Psoas muscle (tissue), 8 donors: ENCODE results near the gene ZBTB38. TPM values are rescaled to one million over a fixed set of nuclear protein-coding genes. Genes with fewer than 3 reads are reported as not detected.

Source experiments
- ATAC-seq, 4 donors: fragments of 200-7000 bp; cut with Tn5 transposase; one replicate each; pipeline ENCODE4 v1.9.1; 2020; ENCODE audit warnings: moderate library complexity in 3 of 4, mild to moderate bottlenecking in 2 of 4
- DNase-seq, 2 donors: peaks; one replicate each; pipeline ENCODE4 v3.0.0-alpha.2; 2020
- H3K27ac ChIP-seq: fragments of 200-600 bp; one replicate; pipeline ENCODE4 v1.8.0; 2022
- H3K27me3 ChIP-seq, 3 donors: fragments of 200-600 bp in 1 of 3; one replicate each; pipeline versions ENCODE4 v1.6.1 to v1.8.0; 2013 to 2022; ENCODE audit warnings: low read length in 2 of 3, mild to moderate bottlenecking in 2 of 3, moderate library complexity in 1 of 3; ENCODE audit not compliant: insufficient read depth in 3 of 3
- H3K36me3 ChIP-seq, 2 donors: fragments of 200-600 bp in 1 of 2; one replicate each; pipeline versions ENCODE4 v1.6.1 to v1.8.0; 2013 to 2022; ENCODE audit warnings: low read depth in 1 of 2, mild to moderate bottlenecking in 1 of 2, moderate library complexity in 1 of 2; ENCODE audit not compliant: insufficient read depth in 1 of 2
- H3K4me1 ChIP-seq: fragments of 200-600 bp; one replicate; pipeline ENCODE4 v1.8.0; 2022
- H3K4me3 ChIP-seq: fragments of 200-600 bp; one replicate; pipeline ENCODE4 v1.8.0; 2022; ENCODE audit warnings: mild to moderate bottlenecking
- H3K9me3 ChIP-seq: fragments of 200-600 bp; one replicate; pipeline ENCODE4 v1.8.0; 2022
- WGBS, 3 donors: extraction: QIAGEN DNeasy Blood & Tissue Kit; methylation state at CpG; one replicate each; pipeline versions ENCODE4 v1.1.6 to v1.1.7; 2013; 5-methylcytosine and 5-hydroxymethylcytosine counted together
- intact Hi-C, 2 donors: fragments of 100-400 bp; cut with DNase I; formaldehyde crosslinking; loops; one replicate each; pipeline versions ENCODE4 v1.11.0 to v1.14.2; 2022
- polyA plus RNA-seq, 3 donors: library from polyadenylated mRNA; stranded (reverse); fragments of 200-250 nt; gene quantifications; one replicate each; pipeline ENCODE4 v1.2.3, GENCODE V29; 2013
- total RNA-seq, 4 donors: library from RNA; stranded (reverse); fragmentation: NEBNext Ultra II Directional in 2 of 4; extraction: Animal tissue kit (Norgen Biotek cat#: 25700) in 2 of 4; gene quantifications; one replicate each; pipeline versions ENCODE4 v1.2.1 to v1.2.4, GENCODE V29; 2021 to 2023
- TF ChIP-seq, protein P1 (sequence below): fragments of 200-600 bp; IDR thresholded peaks from one replicate; pipeline ENCODE4 v1.8.0; 2022; ENCODE audit warnings: antibody characterized with exemption
- donor health status: healthy with polysubstance abuse.
- donor health status: DM: no; HTN: no; CAD: no; lungs with moderate emphysema.
- donor health status: Bipolar disorder and iron deficiency.
- donor health status: healthy.
- donor health status: DM: yes; HTN: yes; CAD: no.
- donor health status: DM: no; HTN: no; CAD: no.
- donor health status: DM: no; HTN: no; CAD: no.
- donor health status: DM: yes; HTN: yes; CAD: no.

Gene ZBTB38
- total and polyA plus RNA-seq, 7 donors: 24.2 to 212 (median 61.7) TPM

DNA sequence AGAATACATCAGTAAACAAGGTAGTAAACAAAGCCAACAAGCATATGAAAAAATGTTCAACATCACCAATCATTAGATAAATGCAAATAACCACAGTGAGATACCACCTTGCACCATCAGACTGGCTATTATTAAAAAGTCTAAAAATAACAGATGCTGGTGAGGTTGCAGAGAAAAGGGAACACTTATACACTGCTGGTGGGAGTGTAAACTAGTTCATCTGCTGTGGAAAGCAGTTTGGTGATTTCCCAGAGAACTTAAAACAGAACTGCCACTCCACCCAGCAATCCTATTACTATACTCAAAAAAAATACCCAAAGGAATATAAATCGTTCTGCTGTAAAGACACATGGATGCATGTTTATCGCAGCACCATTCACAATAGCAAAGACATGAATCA, 30.3 kb upstream of the ZBTB38 start:
- H3K4me1 ChIP-seq: no peaks in the 10 kb centered on the region
- DNase-seq (no peak), ATAC-seq (no peak)
- no peaks in the 10 kb centered on the region for H3K27me3 ChIP-seq
- intact Hi-C loops: no loop called here
- no peaks in the 10 kb centered on the region for H3K36me3 ChIP-seq
- H3K27ac ChIP-seq: no peak overlapping the region
- no peaks in the 10 kb centered on the region for H3K9me3 ChIP-seq
- 95 to 97% (median 95%) methylated on average over 2 of the region's 2 CpGs for WGBS, 3 donors
- H3K4me3 ChIP-seq: no peak overlapping the region
- TF ChIP-seq, protein P1, sequence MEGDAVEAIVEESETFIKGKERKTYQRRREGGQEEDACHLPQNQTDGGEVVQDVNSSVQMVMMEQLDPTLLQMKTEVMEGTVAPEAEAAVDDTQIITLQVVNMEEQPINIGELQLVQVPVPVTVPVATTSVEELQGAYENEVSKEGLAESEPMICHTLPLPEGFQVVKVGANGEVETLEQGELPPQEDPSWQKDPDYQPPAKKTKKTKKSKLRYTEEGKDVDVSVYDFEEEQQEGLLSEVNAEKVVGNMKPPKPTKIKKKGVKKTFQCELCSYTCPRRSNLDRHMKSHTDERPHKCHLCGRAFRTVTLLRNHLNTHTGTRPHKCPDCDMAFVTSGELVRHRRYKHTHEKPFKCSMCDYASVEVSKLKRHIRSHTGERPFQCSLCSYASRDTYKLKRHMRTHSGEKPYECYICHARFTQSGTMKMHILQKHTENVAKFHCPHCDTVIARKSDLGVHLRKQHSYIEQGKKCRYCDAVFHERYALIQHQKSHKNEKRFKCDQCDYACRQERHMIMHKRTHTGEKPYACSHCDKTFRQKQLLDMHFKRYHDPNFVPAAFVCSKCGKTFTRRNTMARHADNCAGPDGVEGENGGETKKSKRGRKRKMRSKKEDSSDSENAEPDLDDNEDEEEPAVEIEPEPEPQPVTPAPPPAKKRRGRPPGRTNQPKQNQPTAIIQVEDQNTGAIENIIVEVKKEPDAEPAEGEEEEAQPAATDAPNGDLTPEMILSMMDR: no peak

DNA sequence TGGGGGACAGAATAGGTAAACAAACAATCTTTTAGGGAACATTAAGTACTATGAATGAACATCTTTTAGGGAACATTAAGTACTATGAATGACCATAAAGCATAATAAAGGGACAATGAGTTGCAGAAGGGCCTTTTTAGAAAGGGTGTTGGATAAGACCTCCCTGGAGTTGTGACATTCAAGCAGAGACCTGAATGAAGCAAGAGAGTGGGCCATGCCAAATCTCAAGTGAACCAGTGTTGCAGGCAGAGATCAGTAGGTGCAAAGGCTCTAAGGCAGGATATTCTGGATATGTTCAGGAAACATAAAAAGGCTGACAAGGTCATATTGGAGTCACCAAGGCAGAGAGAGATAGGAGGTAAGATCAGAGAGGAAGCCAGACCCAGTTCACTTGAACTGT, 29.4 kb upstream of the ZBTB38 start:
- Histone ChIP-seq H3K4me1 (no peaks in the 10 kb centered on the region), H3K27me3 (no peaks in the 10 kb centered on the region), H3K36me3 (no peaks in the 10 kb centered on the region), H3K27ac (no peak overlapping the region), H3K9me3 (no peaks in the 10 kb centered on the region), H3K4me3 (no peak overlapping the region)
- DNase-seq (no peak), ATAC-seq (no peak)
- TF ChIP-seq, protein P1: no peak
- intact Hi-C loops: no loop called here

DNA sequence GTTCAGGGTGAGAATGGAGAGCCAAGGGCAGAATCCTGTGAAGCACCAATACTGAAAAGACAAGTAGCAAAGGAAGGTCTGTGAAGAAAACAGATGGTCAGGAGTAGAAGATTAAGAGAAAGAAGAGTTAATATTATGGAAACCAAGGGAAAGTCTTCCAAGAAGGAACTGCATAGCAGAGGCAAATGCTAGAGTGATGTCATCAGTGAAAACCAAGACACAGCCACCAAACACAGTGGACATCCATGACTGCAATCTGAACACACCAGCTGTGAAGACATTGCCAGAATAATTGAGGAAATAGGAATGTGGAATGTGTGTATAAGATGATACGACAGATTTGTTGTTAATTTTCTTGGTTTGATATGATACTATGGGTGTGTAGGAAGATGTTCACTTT, 26.8 kb upstream of the ZBTB38 start:
- intact Hi-C loops: no loop called here
- TF ChIP-seq, protein P1: no peak
- Histone ChIP-seq H3K4me1 (no peaks in the 10 kb centered on the region), H3K9me3 (no peaks in the 10 kb centered on the region), H3K27ac (no peak overlapping the region), H3K36me3 (no peaks in the 10 kb centered on the region), H3K27me3 (no peaks in the 10 kb centered on the region), H3K4me3 (no peak overlapping the region)
- WGBS, 3 donors: 52 to 61% (median 60%) methylated on average over 1 of the region's 1 CpG
- ATAC-seq (no peak), DNase-seq (no peak)

DNA sequence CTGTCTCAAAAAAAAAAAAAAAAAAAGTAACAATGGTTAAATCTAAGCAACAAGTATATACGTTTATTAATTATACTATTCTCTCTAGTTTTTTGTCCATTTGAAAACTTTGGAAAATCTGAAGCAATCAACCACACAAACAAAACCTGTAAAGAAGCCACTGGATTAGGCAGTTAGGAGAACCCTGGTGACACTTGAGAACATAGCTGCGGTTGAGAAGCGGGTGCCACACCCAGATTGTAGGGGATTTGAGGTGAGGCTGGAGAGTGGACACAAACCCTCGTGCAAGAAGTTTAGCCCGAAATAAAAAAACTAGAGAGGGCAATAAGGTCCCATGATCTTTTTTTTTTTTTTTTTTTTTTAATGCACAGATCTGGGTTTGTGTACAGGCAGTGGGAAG, 25.9 kb upstream of the ZBTB38 start:
- H3K9me3 ChIP-seq: no peaks in the 10 kb centered on the region
- 80 to 86% (median 82%) methylated on average over 5 of the region's 5 CpGs for WGBS, 3 donors
- intact Hi-C loops: no loop called here
- DNase-seq: no peak
- TF ChIP-seq, protein P1: no peak
- H3K36me3 ChIP-seq: no peaks in the 10 kb centered on the region
- no peaks in the 10 kb centered on the region for H3K27me3 ChIP-seq
- H3K4me1 ChIP-seq: no peaks in the 10 kb centered on the region
- no peak overlapping the region for H3K4me3 ChIP-seq
- no peak for ATAC-seq
- no peak overlapping the region for H3K27ac ChIP-seq

DNA sequence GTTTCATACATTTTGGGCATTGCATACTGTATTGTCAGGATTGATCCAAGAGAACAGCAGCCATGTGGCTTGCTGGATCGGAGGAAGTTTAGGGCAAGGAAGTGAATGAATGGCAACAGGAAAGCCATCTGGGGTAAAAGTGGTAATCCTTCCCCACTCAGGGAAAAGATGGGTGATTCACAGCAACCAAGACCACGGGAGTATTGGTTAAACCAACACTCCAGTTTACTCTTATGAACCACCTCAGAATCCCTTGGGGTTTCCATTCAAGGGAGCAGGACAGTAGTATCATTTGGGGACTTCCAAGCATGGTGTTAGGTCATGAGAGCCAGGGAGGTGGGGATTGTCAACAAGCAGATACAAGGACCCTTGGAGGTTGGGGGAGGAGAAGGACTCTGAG, 25.2 kb upstream of the ZBTB38 start:
- intact Hi-C loops: no loop called here
- TF ChIP-seq, protein P1: no peak
- Histone ChIP-seq H3K27me3 (no peaks in the 10 kb centered on the region), H3K27ac (no peak overlapping the region), H3K4me3 (no peak overlapping the region), H3K4me1 (no peaks in the 10 kb centered on the region), H3K9me3 (no peaks in the 10 kb centered on the region), H3K36me3 (no peaks in the 10 kb centered on the region)
- DNase-seq (no peak), ATAC-seq (no peak)
- WGBS, 3 donors: 73 to 80% (median 75%) methylated on average over 2 of the region's 2 CpGs
